Activated CD4-positive, CD25-positive, alpha-beta regulatory T cell treated with anti-CD3 and anti-CD28 coated beads, Interleukin-2, amount 50 U/mL, for 16 hours (primary cell): Measurements from ENCODE around the gene FYCO1.

Experiments used
- DNase-seq: peaks from one replicate; pipeline ENCODE4 v3.0.0-alpha.2; 2020; ENCODE audit warnings: low read depth, low spot score

FYCO1 gene

DNA sequence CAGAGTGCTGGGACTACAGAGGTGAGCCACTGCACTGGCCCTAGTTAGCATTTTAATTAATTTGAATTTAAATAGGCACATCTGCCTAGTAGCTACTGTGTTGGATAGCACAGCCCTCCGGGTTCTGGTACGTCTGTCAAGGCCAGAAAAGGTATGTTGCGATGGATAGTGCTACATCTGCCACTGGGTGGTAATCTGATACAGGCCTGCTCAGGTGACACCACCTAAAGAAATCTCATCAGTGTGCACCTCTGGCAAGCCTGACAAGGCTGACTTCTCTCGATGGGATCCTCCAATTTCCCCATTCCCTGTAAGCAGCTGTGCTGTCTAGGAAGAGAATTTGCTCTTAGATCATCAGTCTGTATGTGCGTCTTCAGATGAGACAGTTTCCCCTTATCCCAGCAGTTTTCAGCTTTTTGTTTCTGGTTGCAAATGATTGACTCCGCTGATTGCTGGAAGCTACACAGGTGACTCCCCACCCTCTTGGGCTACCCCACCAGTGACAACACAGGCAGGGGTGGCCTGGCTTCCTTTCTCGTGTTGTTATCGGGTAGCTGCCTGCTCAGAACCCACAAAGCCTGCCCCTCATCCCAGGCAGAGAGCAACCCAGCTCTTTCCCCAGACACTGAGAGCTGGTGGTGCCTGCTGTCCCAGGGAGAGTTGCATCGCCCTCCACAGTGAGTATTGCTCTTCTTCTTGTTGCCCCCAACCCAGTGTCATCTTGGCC lies 109.5 kb downstream of the FYCO1 start, which contains the start of gene CCR9:
Gene CCR9 (plus strand): TSS at position 565 of the 727 bp plus-strand sequence. CDS start 8,391 bp downstream, outside the sequence.
- no peak for DNase-seq

DNA sequence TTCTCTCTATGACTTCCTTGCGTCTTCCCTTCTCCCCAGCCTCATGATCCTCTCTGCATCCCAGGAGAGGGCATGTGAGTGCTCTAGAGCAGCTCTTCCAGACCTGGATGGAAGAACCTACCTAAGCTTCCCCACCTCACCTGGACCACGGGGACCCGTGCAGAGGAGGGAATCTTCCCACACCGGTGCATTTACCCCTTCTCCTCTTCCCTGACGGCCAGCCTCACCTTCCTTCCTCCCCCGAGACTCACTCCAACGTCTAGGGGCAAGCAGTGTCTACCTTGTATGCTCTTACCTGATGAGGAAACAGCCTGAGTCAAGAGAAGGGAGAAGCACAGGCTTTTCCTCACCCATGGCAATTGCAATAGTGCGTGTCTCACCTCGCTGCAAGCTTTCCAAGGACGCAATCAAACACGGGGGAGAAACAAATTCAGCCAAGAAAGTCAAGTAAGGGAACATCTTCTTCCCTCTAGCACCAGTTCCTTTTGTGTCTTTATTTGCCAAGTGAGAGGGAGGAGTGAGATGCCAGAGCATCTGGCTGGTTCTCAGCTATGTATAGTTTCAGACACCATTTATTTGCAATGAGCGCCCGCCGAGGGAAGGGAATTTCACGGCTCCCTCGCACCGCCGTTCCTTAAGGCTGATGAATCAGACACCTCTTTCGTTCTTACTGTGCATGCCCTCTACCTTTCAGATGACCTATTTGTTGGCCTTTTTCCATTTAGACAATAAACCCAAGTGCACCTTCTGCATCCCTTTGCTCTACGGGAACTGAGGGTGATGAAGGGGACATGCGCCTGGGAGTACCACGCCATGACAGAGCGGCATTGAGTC lies 111.0 kb downstream of the FYCO1 start:
- no peak for DNase-seq

- no peak for DNase-seq
These were observed 114.3 kb downstream of the FYCO1 start for GRCh38 chr3:45881078-45882022.

DNA sequence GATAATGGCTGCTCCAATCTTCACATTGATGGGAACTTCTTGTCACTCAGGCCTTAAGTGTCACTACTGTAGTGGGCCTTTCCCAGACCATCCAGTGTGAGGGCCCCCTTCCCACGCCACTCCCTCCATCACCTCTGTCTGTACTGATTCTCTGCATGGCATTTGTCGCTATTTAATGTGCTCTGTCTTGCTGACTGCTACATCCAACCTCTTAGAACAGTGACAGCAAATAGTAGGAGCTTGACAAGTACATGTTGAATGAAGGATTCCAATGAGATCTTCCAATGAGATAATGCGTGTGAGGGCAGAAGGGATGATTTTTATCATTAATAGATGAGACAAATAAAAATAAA lies 114.9 kb downstream of the FYCO1 start:
- DNase-seq: no peak

- no peak for DNase-seq
These were observed 117.5 kb downstream of the FYCO1 start for GRCh38 chr3:45878124-45878523.

GRCh38 chr3:45874677-45875346 lies 120.8 kb downstream of the FYCO1 start:
- DNase-seq: no peak

DNA sequence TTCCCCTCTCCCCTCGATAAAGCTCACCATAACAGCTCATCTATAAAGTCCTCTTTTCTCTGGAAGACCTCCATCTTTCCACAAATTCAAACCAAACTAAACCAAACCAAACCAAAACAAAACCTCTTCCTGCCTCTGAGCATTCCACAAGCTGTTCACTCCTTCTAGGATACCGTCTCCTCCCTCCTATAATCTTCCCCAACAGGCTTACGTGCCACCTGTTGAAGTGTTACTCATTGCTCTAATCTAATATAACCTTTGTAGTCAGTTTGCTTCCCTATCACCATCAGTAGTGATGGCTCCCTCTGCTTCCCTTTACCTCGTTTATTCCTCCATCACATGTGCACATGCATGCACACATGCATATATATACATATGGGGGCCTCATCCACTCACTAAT lies 122.0 kb downstream of the FYCO1 start:
- DNase-seq: no peak

DNA sequence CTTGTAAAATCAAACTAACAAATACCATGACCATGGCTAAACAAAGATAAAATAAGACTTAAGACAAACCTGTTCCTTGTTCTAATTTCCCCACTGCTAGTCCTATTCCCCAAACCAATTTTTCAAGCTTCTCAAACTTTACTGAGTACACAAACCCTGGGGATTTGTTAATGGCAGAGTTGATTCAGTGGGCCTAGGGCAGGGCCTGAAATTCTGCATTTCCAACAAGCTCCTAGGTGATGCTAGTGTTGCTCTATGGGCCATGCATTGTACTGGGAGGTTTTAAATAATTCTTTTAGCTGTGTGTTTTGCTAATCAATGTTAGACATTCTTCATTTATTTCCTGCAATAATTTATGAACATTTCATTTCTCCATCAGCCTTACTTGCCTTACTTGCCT lies 122.6 kb downstream of the FYCO1 start:
- DNase-seq: no peak

DNA sequence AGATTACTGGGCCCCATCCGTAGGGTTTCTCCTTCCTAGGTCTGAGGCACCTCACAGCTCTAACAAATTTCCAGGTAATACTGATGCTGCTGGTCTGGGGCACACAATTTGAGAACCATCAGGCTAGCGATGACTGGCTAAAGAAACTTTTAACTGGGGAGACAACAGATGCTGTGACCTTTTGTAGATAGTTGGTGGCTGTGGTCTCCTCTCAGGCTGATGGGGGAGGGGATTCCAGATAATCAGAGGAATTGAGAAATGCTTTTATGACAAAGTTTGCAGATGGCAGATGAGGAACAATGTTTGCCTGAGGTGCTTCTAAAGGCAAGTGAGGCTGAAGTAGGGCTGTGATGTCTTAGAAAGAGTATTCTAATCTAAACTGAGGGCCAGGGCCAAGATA lies 123.1 kb downstream of the FYCO1 start:
- DNase-seq: no peak

GRCh38 chr3:45871780-45872179 lies 123.8 kb downstream of the FYCO1 start:
- DNase-seq: no peak

GRCh38 chr3:45870099-45870498 lies 125.5 kb downstream of the FYCO1 start:
- peak; percentile 28 for DNase-seq

GRCh38 chr3:45869638-45870037 lies 126.0 kb downstream of the FYCO1 start:
- DNase-seq: no peak

DNA sequence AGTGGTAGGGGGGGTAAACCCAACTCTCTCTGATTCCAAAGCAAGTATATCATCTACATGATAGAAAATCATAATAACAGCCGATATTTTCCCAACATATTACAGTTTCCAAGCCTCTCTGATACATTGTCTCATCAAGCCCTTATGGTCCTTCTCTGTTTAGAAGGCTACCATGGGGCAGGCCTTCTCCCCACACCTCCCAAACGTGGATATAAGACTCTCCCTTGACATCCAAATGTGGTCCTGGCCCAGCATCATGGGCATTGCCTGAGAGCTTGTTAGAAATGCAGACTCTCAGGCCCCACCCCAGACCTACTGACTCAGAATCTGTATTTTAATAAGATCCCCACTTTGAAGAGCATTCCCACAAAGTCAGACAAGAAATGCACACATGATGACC lies 127.0 kb downstream of the FYCO1 start:
- no peak for DNase-seq

GRCh38 chr3:45868213-45868612 lies 127.4 kb downstream of the FYCO1 start:
- DNase-seq: no peak
